HAP-1 (cell line): Measurements from ENCODE around the gene HPRT1.
A peak's percentile ranks its signal among the peaks of the same experiment; 100 is the strongest.
"Not testable (repeated sequence)": the region's sequence is repeated elsewhere in the genome, so short reads cannot be mapped to it uniquely, and the experiment has no call there.

Experiments used
- DNase-seq, 2 experiments: peaks; one replicate each; pipeline ENCODE4 v3.0.0-alpha.2; 2016 to 2020; ENCODE audit warnings: low spot score in 2 of 2
- H3K27me3 ChIP-seq: fragments of 250-450 bp; sonication (Bioruptor Pico); 2 replicates; pipeline ENCODE4 v1.5.1; 2020; ENCODE audit warnings: low read depth, mild to moderate bottlenecking, moderate library complexity
- H3K36me3 ChIP-seq: fragments of 250-450 bp; sonication (Bioruptor Pico); replicated peaks from 2 replicates; pipeline ENCODE4 v1.5.1; 2020; ENCODE audit warnings: mild to moderate bottlenecking
- H3K4me1 ChIP-seq: fragments of 250-450 bp; sonication (Bioruptor Pico); 2 replicates; pipeline ENCODE4 v1.5.1; 2020; ENCODE audit warnings: mild to moderate bottlenecking
- H3K4me3 ChIP-seq: fragments of 250-450 bp; sonication (Bioruptor Pico); 2 replicates; pipeline ENCODE4 v1.5.1; 2020; ENCODE audit warnings: mild to moderate bottlenecking, moderate library complexity
- H3K9me3 ChIP-seq: fragments of 250-450 bp; sonication (Bioruptor Pico); 2 replicates; pipeline ENCODE4 v1.5.1; 2020; ENCODE audit warnings: mild to moderate bottlenecking, moderate library complexity
- in situ Hi-C: fragments of 300-500 bp; cut with MboI; formaldehyde crosslinking; loops from 3 replicates; pipeline ENCODE4 v1.14.3; 2020; ENCODE audit warnings: low sequenced_read_pairs, inconsistent platforms, mixed read lengths

Gene HPRT1

GRCh38 chrX:134457708-134458107, 2.3 kb upstream of the HPRT1 start:
- in situ Hi-C loops, result no loop called here
- Histone ChIP-seq H3K27me3 (no peaks in the 10 kb centered on the region), H3K36me3 (0 out of 2 replicates have a peak, but pooled peaks cover 4% of the 10 kb centered on the region), H3K4me3 (no peak overlapping the region), H3K4me1 (peaks cover 16% of the 10 kb centered on the region), H3K9me3 (no peaks in the 10 kb centered on the region)
- no peak for DNase-seq

- Histone ChIP-seq H3K4me3 (peak overlapping the region; percentile 66), H3K9me3 (no peaks in the 10 kb centered on the region), H3K36me3 (peaks cover 5% of the 10 kb centered on the region; the same call in 1 of the 2 replicates), H3K27me3 (no peaks in the 10 kb centered on the region), H3K4me1 (peaks cover 19% of the 10 kb centered on the region)
- DNase-seq, result no peak
- in situ Hi-C loops, result no loop called here
These were observed 321 bp upstream of the HPRT1 start for GRCh38 chrX:134459683-134460004.

GRCh38 chrX:134460862-134461220, 876 bp downstream of the HPRT1 start:
- DNase-seq, result peak in 1 of 2 experiments; percentile 28
- in situ Hi-C loops, result no loop called here
- Histone ChIP-seq H3K27me3 (no peaks in the 10 kb centered on the region), H3K4me3 (peak overlapping the region; percentile 66), H3K9me3 (no peaks in the 10 kb centered on the region), H3K4me1 (peaks cover 19% of the 10 kb centered on the region), H3K36me3 (peaks cover 5% of the 10 kb centered on the region; the same call in 1 of the 2 replicates)

GRCh38 chrX:134461437-134461836, 1.5 kb downstream of the HPRT1 start:
- no peaks in the 10 kb centered on the region for H3K9me3 ChIP-seq
- peak; percentile 27 to 43 for DNase-seq
- peaks cover 19% of the 10 kb centered on the region for H3K4me1 ChIP-seq
- peaks cover 5% of the 10 kb centered on the region; the same call in 1 of the 2 replicates for H3K36me3 ChIP-seq
- in situ Hi-C loops, result no loop called here
- H3K27me3 ChIP-seq, result no peaks in the 10 kb centered on the region
- peak overlapping the region; percentile 66 for H3K4me3 ChIP-seq

GRCh38 chrX:134462927-134463326, 3.0 kb downstream of the HPRT1 start:
- Histone ChIP-seq H3K4me3 (no peak overlapping the region), H3K27me3 (no peaks in the 10 kb centered on the region)
- in situ Hi-C loops, result no loop called here

GRCh38 chrX:134464453-134464852, 4.5 kb downstream of the HPRT1 start:
- Histone ChIP-seq H3K36me3 (peaks cover 14% of the 10 kb centered on the region), H3K4me1 (peaks cover 19% of the 10 kb centered on the region)
- in situ Hi-C loops, DNase-seq, H3K9me3 ChIP-seq, H3K4me3 ChIP-seq, H3K27me3 ChIP-seq: not testable (repeated sequence)

More at GRCh38 chrX:134462927-134463326, 3.0 kb downstream of the HPRT1 start:
- Histone ChIP-seq H3K4me1 (peaks cover 19% of the 10 kb centered on the region), H3K36me3 (peaks cover 6% of the 10 kb centered on the region), H3K9me3 (no peaks in the 10 kb centered on the region)
- DNase-seq, result no peak

GRCh38 chrX:134469486-134469885, 9.5 kb downstream of the HPRT1 start:
- Histone ChIP-seq H3K4me1 (no peaks in the 10 kb centered on the region), H3K27me3 (no peaks in the 10 kb centered on the region)

GRCh38 chrX:134470013-134470412, 10.0 kb downstream of the HPRT1 start:
- in situ Hi-C loops, result no loop called here
- Histone ChIP-seq H3K27me3 (no peaks in the 10 kb centered on the region), H3K9me3 (no peaks in the 10 kb centered on the region), H3K4me1 (no peaks in the 10 kb centered on the region), H3K36me3 (peaks cover 16% of the 10 kb centered on the region), H3K4me3 (no peak overlapping the region)
- no peak for DNase-seq

More at GRCh38 chrX:134469486-134469885, 9.5 kb downstream of the HPRT1 start:
- in situ Hi-C loops, result no loop called here
- DNase-seq, result no peak
- Histone ChIP-seq H3K4me3 (no peak overlapping the region), H3K36me3 (peaks cover 16% of the 10 kb centered on the region), H3K9me3 (no peaks in the 10 kb centered on the region)

- no peak overlapping the region for H3K4me3 ChIP-seq
- H3K27me3 ChIP-seq, result no peaks in the 10 kb centered on the region
- no peaks in the 10 kb centered on the region for H3K4me1 ChIP-seq
- in situ Hi-C loops, result no loop called here
- H3K9me3 ChIP-seq, result no peaks in the 10 kb centered on the region
- no peak for DNase-seq
- H3K36me3 ChIP-seq, result peaks cover 30% of the 10 kb centered on the region
These were observed 12.1 kb downstream of the HPRT1 start for GRCh38 chrX:134472041-134472440.

- in situ Hi-C loops, result loop anchor here (25.0 kb wide), 1 partner anchor 89 kb away; no protein-coding TSS in a partner anchor
- H3K4me1 ChIP-seq, result no peaks in the 10 kb centered on the region
- DNase-seq, result no peak
- H3K36me3 ChIP-seq, result peaks cover 35% of the 10 kb centered on the region
- H3K27me3 ChIP-seq, result no peaks in the 10 kb centered on the region
- no peak overlapping the region for H3K4me3 ChIP-seq
- no peaks in the 10 kb centered on the region for H3K9me3 ChIP-seq
These were observed 16.3 kb downstream of the HPRT1 start for GRCh38 chrX:134476284-134476683.

GRCh38 chrX:134478374-134478773, 18.4 kb downstream of the HPRT1 start:
- Histone ChIP-seq H3K27me3 (no peaks in the 10 kb centered on the region), H3K4me1 (no peaks in the 10 kb centered on the region), H3K36me3 (peaks cover 43% of the 10 kb centered on the region), H3K4me3 (no peak overlapping the region), H3K9me3 (no peaks in the 10 kb centered on the region)
- DNase-seq, result no peak
- in situ Hi-C loops, result loop anchor here (25.0 kb wide), 1 partner anchor 91 kb away; no protein-coding TSS in a partner anchor

GRCh38 chrX:134480061-134480460, 20.1 kb downstream of the HPRT1 start:
- Histone ChIP-seq H3K4me1 (no peaks in the 10 kb centered on the region), H3K36me3 (peaks cover 51% of the 10 kb centered on the region), H3K9me3 (no peaks in the 10 kb centered on the region), H3K27me3 (no peaks in the 10 kb centered on the region), H3K4me3 (no peak overlapping the region)
- DNase-seq, result no peak
- in situ Hi-C loops, result loop anchor here (10.0 to 25.0 kb wide), 2 partner anchors 93 to 285 kb away; no protein-coding TSS in a partner anchor

GRCh38 chrX:134481339-134481738, 21.4 kb downstream of the HPRT1 start:
- Histone ChIP-seq H3K4me1 (peaks cover 3% of the 10 kb centered on the region), H3K4me3 (no peak overlapping the region), H3K9me3 (no peaks in the 10 kb centered on the region), H3K27me3 (no peaks in the 10 kb centered on the region), H3K36me3 (peaks cover 39% of the 10 kb centered on the region)
- in situ Hi-C loops, result loop anchor here (10.0 to 25.0 kb wide), 2 partner anchors 94 to 283 kb away; no protein-coding TSS in a partner anchor
- DNase-seq, result no peak

GRCh38 chrX:134482371-134482770, 22.4 kb downstream of the HPRT1 start:
- H3K27me3 ChIP-seq, result no peaks in the 10 kb centered on the region
- peaks cover 9% of the 10 kb centered on the region for H3K4me1 ChIP-seq
- peaks cover 44% of the 10 kb centered on the region for H3K36me3 ChIP-seq
- no peak for DNase-seq
- H3K4me3 ChIP-seq, result no peak overlapping the region
- H3K9me3 ChIP-seq, result no peaks in the 10 kb centered on the region
- in situ Hi-C loops, result loop anchor here (10.0 to 25.0 kb wide), 2 partner anchors 95 to 282 kb away; no protein-coding TSS in a partner anchor

- no peaks in the 10 kb centered on the region for H3K9me3 ChIP-seq
- peak in 1 of 2 experiments; percentile 62 for DNase-seq
- no peak overlapping the region for H3K4me3 ChIP-seq
- H3K4me1 ChIP-seq, result peaks cover 9% of the 10 kb centered on the region
- peaks cover 46% of the 10 kb centered on the region for H3K36me3 ChIP-seq
- in situ Hi-C loops, result loop anchor here (10.0 to 25.0 kb wide), 2 partner anchors 97 to 281 kb away; no protein-coding TSS in a partner anchor
- no peaks in the 10 kb centered on the region for H3K27me3 ChIP-seq
These were observed 24.1 kb downstream of the HPRT1 start for GRCh38 chrX:134484039-134484438.
